Panc1 (cell line): ENCODE data around the gene CERS1. TPM values are rescaled to one million over a fixed set of nuclear protein-coding genes. Genes with fewer than 3 reads are reported as not detected.

ENCODE experiments used
- ATAC-seq: fragments of 200-7000 bp; cut with Tn5 transposase; 2 replicates; pipeline ENCODE4 v1.9.1; 2020; ENCODE audit warnings: mild to moderate bottlenecking, moderate library complexity
- BruUV-seq: library from RNA; stranded (reverse); fragments of 400-500 nt; replicated peaks from 2 replicates; lab custom pipeline; 2021; lab: Mats Ljungman, UMichigan
- CTCF ChIA-PET: fragments of 300-600 bp; sonication (Branson Sonifier 250); formaldehyde crosslinking; loops from one replicate; lab custom pipeline; 2022; ENCODE audit warnings: antibody characterized with exemption; lab: Charles Lee
- POLR2A ChIA-PET: fragments of 300-600 bp; sonication (Branson Sonifier 250); formaldehyde crosslinking; loops from one replicate; lab custom pipeline; 2022; ENCODE audit warnings: antibody characterized with exemption; lab: Charles Lee
- DNase-seq: peaks from one replicate; pipeline ENCODE4 v3.0.0-alpha.2; 2010; ENCODE audit warnings: low read depth, low spot score
- H3K27ac ChIP-seq: 2 replicates; pipeline ENCODE4 v1.5.1; 2011; ENCODE audit warnings: mild to moderate bottlenecking, low read length, inconsistent platforms
- H3K27me3 ChIP-seq: fragments of 200-500 bp; sonication (Bioruptor generic); 2 replicates; pipeline ENCODE4 v1.6.0; 2014; ENCODE audit warnings: low read length, inconsistent platforms; ENCODE audit not compliant: control insufficient read depth, insufficient read depth
- H3K36me3 ChIP-seq: fragments of 200-500 bp; sonication (Bioruptor generic); 2 replicates; pipeline ENCODE4 v1.5.1; 2014; ENCODE audit warnings: inconsistent platforms, mild to moderate bottlenecking, low read length, moderate library complexity; ENCODE audit not compliant: control insufficient read depth, insufficient read depth
- H3K4me1 ChIP-seq: 2 replicates; pipeline ENCODE4 v1.5.1; 2011; ENCODE audit warnings: inconsistent platforms, mild to moderate bottlenecking, low read length, moderate library complexity; ENCODE audit not compliant: control insufficient read depth, insufficient read depth
- H3K4me3 ChIP-seq, 2 experiments: 2 replicates each; pipeline ENCODE4 v1.5.1; 2011 to 2012; ENCODE audit warnings: low read depth in 2 of 2, low read length in 2 of 2, mild to moderate bottlenecking in 2 of 2, inconsistent platforms in 1 of 2, moderate library complexity in 1 of 2
- H3K9me3 ChIP-seq: fragments of 200-500 bp; sonication (Bioruptor generic); 2 replicates; pipeline ENCODE4 v1.5.1; 2014; ENCODE audit warnings: low read depth, mild to moderate bottlenecking, inconsistent platforms, low read length, moderate library complexity; ENCODE audit not compliant: control insufficient read depth, insufficient read depth
- POLR2AphosphoS5 ChIP-seq: IDR thresholded peaks from 2 replicates; pipeline ENCODE4 v1.6.1; 2012; ENCODE audit warnings: mild to moderate bottlenecking, low read depth, low read length, moderate library complexity
- SIN3A ChIP-seq: IDR thresholded peaks from 2 replicates; pipeline ENCODE4 v1.6.1; 2012; ENCODE audit warnings: low read depth, mild to moderate bottlenecking, low read length, moderate library complexity, borderline replicate concordance; ENCODE audit not compliant: insufficient read depth
- TCF7L2 ChIP-seq: IDR thresholded peaks from 2 replicates; pipeline ENCODE4 v1.6.1; 2011; ENCODE audit warnings: mild to moderate bottlenecking, low read depth, low read length, inconsistent platforms
- in situ Hi-C: cut with HindIII; loops from 2 replicates; pipeline ENCODE4 v1.10.0; 2016; ENCODE audit warnings: low sequenced_read_pairs, low pct_unique_long_range_greater_than_20kb
- intact Hi-C: fragments of 100-400 bp; cut with micrococcal nuclease; formaldehyde crosslinking; loops from one replicate; pipeline ENCODE4 v1.10.0; 2022; ENCODE audit not compliant: unreplicated experiment
- total RNA-seq: library from RNA; stranded (reverse); gene quantifications from one replicate; pipeline ENCODE4 v1.2.1, GENCODE V29; 2021; ENCODE audit not compliant: unreplicated experiment
- TF ChIP-seq, protein P1 (sequence below): fragments of 450-650 bp; IDR thresholded peaks from 2 replicates; pipeline ENCODE4 v1.5.1; 2017; ENCODE audit warnings: mild to moderate bottlenecking
- TF ChIP-seq, protein P2 (sequence below), 2 experiments: IDR thresholded peaks; 2 replicates each; pipeline ENCODE4 v1.6.1; 2011 to 2012; ENCODE audit warnings: low read depth in 2 of 2, control low read depth in 1 of 2, low read length in 1 of 2, mild to moderate bottlenecking in 1 of 2, moderate library complexity in 1 of 2; ENCODE audit not compliant: insufficient read depth in 1 of 2

The CERS1 gene
- total RNA-seq, 1 experiment from 2014 or later, result 4.5 TPM

- ATAC-seq, result no peak
Measured at GRCh38 chr19:18898607-18899408, 2.9 kb upstream of the CERS1 start.

DNA sequence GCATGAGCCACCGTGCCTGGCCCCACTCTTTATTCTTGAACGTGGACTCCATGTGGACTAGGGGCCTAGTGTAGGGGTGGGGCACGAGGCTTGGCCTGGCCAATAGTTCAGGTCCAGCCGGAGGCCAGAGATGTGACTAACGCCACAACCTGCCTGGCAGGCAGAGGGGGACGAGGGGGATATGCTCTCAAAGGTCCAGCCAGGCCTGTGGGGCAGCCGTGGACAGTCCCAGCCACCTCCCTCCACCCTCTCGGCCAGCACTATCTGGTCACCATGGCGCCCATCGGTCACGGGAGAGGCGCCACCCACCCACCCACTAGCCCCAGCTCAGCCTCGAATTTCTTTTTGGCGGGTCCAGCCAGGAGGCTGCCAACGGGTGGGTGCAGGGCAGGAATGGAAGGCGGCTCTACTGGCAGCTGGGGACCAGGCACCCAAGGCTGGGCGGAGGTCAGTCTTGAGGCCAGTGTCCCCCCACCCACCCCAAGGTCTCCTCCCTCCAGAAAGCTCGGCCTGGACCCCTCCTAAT, 2.2 kb upstream of the CERS1 start:
- no peaks in the 10 kb centered on the region for H3K27me3 ChIP-seq
- ATAC-seq (no peak), DNase-seq (no peak)
- BruUV-seq, result no TSS peak
- no peak overlapping the region for H3K4me3 ChIP-seq
- no peaks in the 10 kb centered on the region for H3K36me3 ChIP-seq
- TF ChIP-seq, protein P1, sequence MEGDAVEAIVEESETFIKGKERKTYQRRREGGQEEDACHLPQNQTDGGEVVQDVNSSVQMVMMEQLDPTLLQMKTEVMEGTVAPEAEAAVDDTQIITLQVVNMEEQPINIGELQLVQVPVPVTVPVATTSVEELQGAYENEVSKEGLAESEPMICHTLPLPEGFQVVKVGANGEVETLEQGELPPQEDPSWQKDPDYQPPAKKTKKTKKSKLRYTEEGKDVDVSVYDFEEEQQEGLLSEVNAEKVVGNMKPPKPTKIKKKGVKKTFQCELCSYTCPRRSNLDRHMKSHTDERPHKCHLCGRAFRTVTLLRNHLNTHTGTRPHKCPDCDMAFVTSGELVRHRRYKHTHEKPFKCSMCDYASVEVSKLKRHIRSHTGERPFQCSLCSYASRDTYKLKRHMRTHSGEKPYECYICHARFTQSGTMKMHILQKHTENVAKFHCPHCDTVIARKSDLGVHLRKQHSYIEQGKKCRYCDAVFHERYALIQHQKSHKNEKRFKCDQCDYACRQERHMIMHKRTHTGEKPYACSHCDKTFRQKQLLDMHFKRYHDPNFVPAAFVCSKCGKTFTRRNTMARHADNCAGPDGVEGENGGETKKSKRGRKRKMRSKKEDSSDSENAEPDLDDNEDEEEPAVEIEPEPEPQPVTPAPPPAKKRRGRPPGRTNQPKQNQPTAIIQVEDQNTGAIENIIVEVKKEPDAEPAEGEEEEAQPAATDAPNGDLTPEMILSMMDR, result no peak
- no peak for TF ChIP-seq POLR2AphosphoS5
- TF ChIP-seq, protein P2, sequence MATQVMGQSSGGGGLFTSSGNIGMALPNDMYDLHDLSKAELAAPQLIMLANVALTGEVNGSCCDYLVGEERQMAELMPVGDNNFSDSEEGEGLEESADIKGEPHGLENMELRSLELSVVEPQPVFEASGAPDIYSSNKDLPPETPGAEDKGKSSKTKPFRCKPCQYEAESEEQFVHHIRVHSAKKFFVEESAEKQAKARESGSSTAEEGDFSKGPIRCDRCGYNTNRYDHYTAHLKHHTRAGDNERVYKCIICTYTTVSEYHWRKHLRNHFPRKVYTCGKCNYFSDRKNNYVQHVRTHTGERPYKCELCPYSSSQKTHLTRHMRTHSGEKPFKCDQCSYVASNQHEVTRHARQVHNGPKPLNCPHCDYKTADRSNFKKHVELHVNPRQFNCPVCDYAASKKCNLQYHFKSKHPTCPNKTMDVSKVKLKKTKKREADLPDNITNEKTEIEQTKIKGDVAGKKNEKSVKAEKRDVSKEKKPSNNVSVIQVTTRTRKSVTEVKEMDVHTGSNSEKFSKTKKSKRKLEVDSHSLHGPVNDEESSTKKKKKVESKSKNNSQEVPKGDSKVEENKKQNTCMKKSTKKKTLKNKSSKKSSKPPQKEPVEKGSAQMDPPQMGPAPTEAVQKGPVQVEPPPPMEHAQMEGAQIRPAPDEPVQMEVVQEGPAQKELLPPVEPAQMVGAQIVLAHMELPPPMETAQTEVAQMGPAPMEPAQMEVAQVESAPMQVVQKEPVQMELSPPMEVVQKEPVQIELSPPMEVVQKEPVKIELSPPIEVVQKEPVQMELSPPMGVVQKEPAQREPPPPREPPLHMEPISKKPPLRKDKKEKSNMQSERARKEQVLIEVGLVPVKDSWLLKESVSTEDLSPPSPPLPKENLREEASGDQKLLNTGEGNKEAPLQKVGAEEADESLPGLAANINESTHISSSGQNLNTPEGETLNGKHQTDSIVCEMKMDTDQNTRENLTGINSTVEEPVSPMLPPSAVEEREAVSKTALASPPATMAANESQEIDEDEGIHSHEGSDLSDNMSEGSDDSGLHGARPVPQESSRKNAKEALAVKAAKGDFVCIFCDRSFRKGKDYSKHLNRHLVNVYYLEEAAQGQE (IDR thresholded peaks at IDR 0.05; ENCODE audit: insufficient read depth in 1 of 2, low read depth in 2 of 2, low read length in 1 of 2), result no peak
- TF ChIP-seq SIN3A, result no peak
- no peak for TF ChIP-seq TCF7L2
- H3K9me3 ChIP-seq, result no peaks in the 10 kb centered on the region
- in situ Hi-C loops (no loop called here), intact Hi-C loops (no loop called here)
- CTCF ChIA-PET, result interaction anchor here (0.6 kb wide), 1 partner anchor 226 kb away, joined by 3 read pairs; no protein-coding TSS in a partner anchor
- POLR2A ChIA-PET, result no interaction called here
- H3K4me1 ChIP-seq, result no peaks in the 10 kb centered on the region; the same call in 1 of the 2 replicates
- H3K27ac ChIP-seq, result no peak overlapping the region

More at GRCh38 chr19:18898607-18899408, 2.9 kb upstream of the CERS1 start:
- in situ Hi-C loops (no loop called here), intact Hi-C loops (no loop called here)
- Histone ChIP-seq H3K4me3 (no peak overlapping the region), H3K9me3 (no peaks in the 10 kb centered on the region), H3K27me3 (no peaks in the 10 kb centered on the region), H3K4me1 (no peaks in the 10 kb centered on the region; the same call in 1 of the 2 replicates), H3K36me3 (no peaks in the 10 kb centered on the region), H3K27ac (no peak overlapping the region)
- BruUV-seq, result no TSS peak
- CTCF ChIA-PET, result interaction anchor here (0.6 kb wide), 1 partner anchor 226 kb away, joined by 3 read pairs; no protein-coding TSS in a partner anchor
- POLR2A ChIA-PET, result no interaction called here
- no peak for TF ChIP-seq TCF7L2
- TF ChIP-seq, protein P1, result no peak
- TF ChIP-seq, protein P2 (IDR thresholded peaks at IDR 0.05; ENCODE audit: insufficient read depth in 1 of 2, low read depth in 2 of 2, low read length in 1 of 2), result no peak
- TF ChIP-seq SIN3A, result no peak
- no peak for TF ChIP-seq POLR2AphosphoS5
- no peak for DNase-seq
